Adrenal gland (tissue), 12 donors: ENCODE data around the gene PHETA1. TPM values are rescaled to one million over a fixed set of nuclear protein-coding genes. Genes with fewer than 3 reads are reported as not detected.

ENCODE experiments used
- DNase-seq, 7 donors: peaks; one replicate each; pipeline ENCODE4 v3.0.0-alpha.2; 2019 to 2020
- H3K27ac ChIP-seq, 5 donors: fragments of 200-600 bp; sonication (generic) in 4 of 5; 1 replicate in 3 of 5; 2 replicates in 2 of 5; pipeline versions ENCODE4 v1.5.1 to v1.8.0; 2016 to 2020; ENCODE audit warnings: mild to moderate bottlenecking in 1 of 5
- H3K27me3 ChIP-seq: fragments of 200-600 bp; 2 replicates; pipeline ENCODE4 v1.8.0; 2021
- H3K36me3 ChIP-seq, 2 donors: fragments of 200-600 bp; replicated peaks in 1 of 2; 1 replicate in 1 of 2; 2 replicates in 1 of 2; pipeline versions ENCODE4 v1.5.1 to v1.8.0; 2018 to 2022
- H3K4me1 ChIP-seq, 2 donors: fragments of 200-600 bp; replicated peaks in 1 of 2; 1 replicate in 1 of 2; 2 replicates in 1 of 2; pipeline versions ENCODE4 v1.5.1 to v1.8.0; 2018 to 2021
- H3K4me3 ChIP-seq, 4 donors: fragments of 200-600 bp; sonication (generic) in 3 of 4; one replicate each; pipeline ENCODE4 v1.5.1; 2016 to 2018
- H3K9me3 ChIP-seq, 3 donors: fragments of 200-600 bp; sonication (generic) in 1 of 3; replicated peaks in 1 of 3; 1 replicate in 2 of 3; 2 replicates in 1 of 3; pipeline versions ENCODE4 v1.5.1 to v1.8.0; 2016 to 2021
- POLR2A ChIP-seq, 2 donors: fragments of 450-650 bp; IDR thresholded peaks; one replicate each; pipeline ENCODE4 v1.6.1; 2017; ENCODE audit warnings: antibody characterized with exemption in 2 of 2, mild to moderate bottlenecking in 2 of 2, moderate library complexity in 1 of 2
- WGBS, 4 donors: extraction: QIAGEN DNeasy Blood & Tissue Kit in 2 of 4; methylation state at CpG; one replicate each; pipeline versions ENCODE4 v1.1.5 to v1.1.7; 2013 to 2017; 5-methylcytosine and 5-hydroxymethylcytosine counted together
- intact Hi-C, 2 donors: fragments of 100-400 bp; cut with DNase I; formaldehyde crosslinking; loops; one replicate each; pipeline versions ENCODE4 v1.14.1 to v1.15.0; 2022 to 2023
- polyA plus RNA-seq, 3 donors: library from polyadenylated mRNA; stranded (reverse); fragments of 200-250 nt in 2 of 3; fragments of 350-450 nt in 1 of 3; fragmentation: Illumina TruSeq in 1 of 3; extraction: RNeasy Lipid Tissue Mini Kit (QIAGEN cat#74804) in 1 of 3; gene quantifications; one replicate each; pipeline ENCODE4 v1.2.3, GENCODE V29; 2013 to 2014
- total RNA-seq, 9 donors: library from RNA; depleted of rRNA in 4 of 9; stranded (reverse); fragments of >200 nt in 4 of 9; fragments of 120-200 nt in 1 of 9; fragmentation: NEBNext Ultra II Directional in 1 of 9; extraction: Animal tissue kit (Norgen Biotek cat#: 25700) in 1 of 9; gene quantifications; one replicate each; pipeline versions ENCODE4 v1.1.0 to v1.2.4, GENCODE V29; 2013 to 2023
- TF ChIP-seq, protein P1 (sequence below), 6 experiments: fragments of 450-650 bp in 4 of 6; fragments of 200-600 bp in 2 of 6; sonication (generic) in 1 of 6; IDR thresholded peaks; 1 replicate in 5 of 6; 2 replicates in 1 of 6; pipeline versions ENCODE4 v1.5.1 to v1.8.0; 2016 to 2021; ENCODE audit warnings: antibody characterized with exemption in 6 of 6, mild to moderate bottlenecking in 2 of 6, moderate library complexity in 1 of 6
- donor health status: healthy with polysubstance abuse.
- donor health status: Bipolar disorder and iron deficiency.
- donor health status: DM: yes; HTN: yes; CAD: no.
- donor health status: DM: no; HTN: no; CAD: no.
- donor health status: DM: no; HTN: no; CAD: no.
- donor health status: DM: yes; HTN: yes; CAD: no.

PHETA1 gene
- total and polyA plus RNA-seq, 12 donors: 3.6 to 37.4 (median 20.1) TPM

DNA sequence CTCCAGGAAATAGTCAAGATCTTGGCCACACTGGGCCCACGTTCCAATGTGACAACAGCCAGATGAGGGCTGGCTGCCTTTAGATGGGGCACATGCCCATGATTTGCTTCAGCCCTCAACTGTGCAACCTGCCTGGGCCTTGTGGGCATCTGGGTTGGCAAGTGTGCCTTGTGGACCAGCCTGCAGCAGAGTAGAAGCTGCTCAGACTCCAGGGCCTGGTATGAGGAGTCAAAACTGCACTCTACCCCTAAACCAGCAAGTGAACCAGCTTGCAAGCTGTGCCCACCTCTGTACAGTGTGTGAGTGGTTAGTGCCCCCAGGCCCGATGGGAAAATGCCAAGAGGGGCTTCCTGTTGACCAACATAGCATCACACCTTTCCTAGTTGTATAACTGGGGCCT, 17.9 kb downstream of the PHETA1 start:
- Histone ChIP-seq H3K36me3 (no peaks in the 10 kb centered on the region), H3K27me3 (no peaks in the 10 kb centered on the region), H3K27ac (no peak overlapping the region), H3K4me1 (peaks cover 11 to 14% of the 10 kb centered on the region in 2 donors), H3K9me3 (no peaks in the 10 kb centered on the region), H3K4me3 (no peak overlapping the region)
- 84 to 97% (median 90%) methylated on average over 2 of the region's 2 CpGs for WGBS, 4 donors
- TF ChIP-seq, protein P1, sequence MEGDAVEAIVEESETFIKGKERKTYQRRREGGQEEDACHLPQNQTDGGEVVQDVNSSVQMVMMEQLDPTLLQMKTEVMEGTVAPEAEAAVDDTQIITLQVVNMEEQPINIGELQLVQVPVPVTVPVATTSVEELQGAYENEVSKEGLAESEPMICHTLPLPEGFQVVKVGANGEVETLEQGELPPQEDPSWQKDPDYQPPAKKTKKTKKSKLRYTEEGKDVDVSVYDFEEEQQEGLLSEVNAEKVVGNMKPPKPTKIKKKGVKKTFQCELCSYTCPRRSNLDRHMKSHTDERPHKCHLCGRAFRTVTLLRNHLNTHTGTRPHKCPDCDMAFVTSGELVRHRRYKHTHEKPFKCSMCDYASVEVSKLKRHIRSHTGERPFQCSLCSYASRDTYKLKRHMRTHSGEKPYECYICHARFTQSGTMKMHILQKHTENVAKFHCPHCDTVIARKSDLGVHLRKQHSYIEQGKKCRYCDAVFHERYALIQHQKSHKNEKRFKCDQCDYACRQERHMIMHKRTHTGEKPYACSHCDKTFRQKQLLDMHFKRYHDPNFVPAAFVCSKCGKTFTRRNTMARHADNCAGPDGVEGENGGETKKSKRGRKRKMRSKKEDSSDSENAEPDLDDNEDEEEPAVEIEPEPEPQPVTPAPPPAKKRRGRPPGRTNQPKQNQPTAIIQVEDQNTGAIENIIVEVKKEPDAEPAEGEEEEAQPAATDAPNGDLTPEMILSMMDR (IDR thresholded peaks at IDR 0.05): no peak
- TF ChIP-seq POLR2A (IDR thresholded peaks at IDR 0.05): no peak
- intact Hi-C loops: no loop called here
- no peak for DNase-seq

- TF ChIP-seq, protein P1 (IDR thresholded peaks at IDR 0.05): no peak
- no peak for TF ChIP-seq POLR2A (IDR thresholded peaks at IDR 0.05)
- H3K27ac ChIP-seq: no peak overlapping the region
- WGBS, 4 donors: 89 to 94% (median 92%) methylated on average over 17 of the region's 17 CpGs
Observed at GRCh38 chr12:111349748-111350520, 19.0 kb downstream of the PHETA1 start.

DNA sequence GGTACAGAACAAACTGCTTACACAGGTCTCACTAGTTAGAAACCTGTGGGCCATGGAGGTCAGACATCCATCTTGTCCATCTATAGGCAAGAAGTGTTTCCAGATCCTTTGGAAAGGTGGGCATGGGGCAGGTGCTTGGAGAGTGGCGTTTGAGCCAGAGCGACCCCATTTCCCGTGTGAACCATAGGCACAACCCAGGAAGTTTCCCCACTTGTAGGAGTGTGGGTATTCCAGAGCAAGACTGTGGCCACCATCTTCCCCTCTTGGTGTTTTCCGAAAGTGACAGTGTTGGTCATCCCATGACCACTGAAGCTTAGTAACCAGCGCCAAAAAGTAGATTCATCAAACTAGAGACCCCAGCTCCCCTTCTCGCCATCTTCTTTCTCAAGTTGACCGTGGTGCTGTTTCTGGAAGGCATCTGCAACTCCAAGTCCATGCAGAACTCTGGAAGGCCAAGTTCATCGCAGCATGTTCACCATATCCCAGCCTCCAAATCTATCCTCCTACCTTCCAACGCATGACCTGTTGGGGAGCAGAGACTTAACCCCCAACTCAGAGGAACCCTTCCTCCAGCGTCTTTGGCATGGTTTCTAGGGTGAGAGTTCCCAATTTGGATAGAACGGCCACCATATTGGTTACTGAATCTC, 19.7 kb downstream of the PHETA1 start:
- DNase-seq: no peak
- H3K4me1 ChIP-seq: peaks cover 11 to 14% of the 10 kb centered on the region in 2 donors
- no peak overlapping the region for H3K4me3 ChIP-seq
- no peak for TF ChIP-seq POLR2A (IDR thresholded peaks at IDR 0.05)
- TF ChIP-seq, protein P1 (IDR thresholded peaks at IDR 0.05): no peak
- H3K27me3 ChIP-seq: no peaks in the 10 kb centered on the region
- no peak overlapping the region for H3K27ac ChIP-seq
- no peaks in the 10 kb centered on the region for H3K36me3 ChIP-seq
- no peaks in the 10 kb centered on the region for H3K9me3 ChIP-seq
- intact Hi-C loops: no loop called here
- WGBS, 4 donors: 87 to 94% (median 91%) methylated on average over 11 of the region's 11 CpGs

More at GRCh38 chr12:111349748-111350520, 19.0 kb downstream of the PHETA1 start:
- Histone ChIP-seq H3K9me3 (no peaks in the 10 kb centered on the region), H3K27me3 (no peaks in the 10 kb centered on the region), H3K4me1 (peaks cover 11 to 14% of the 10 kb centered on the region in 2 donors), H3K4me3 (no peak overlapping the region), H3K36me3 (no peaks in the 10 kb centered on the region)
- intact Hi-C loops: no loop called here
- DNase-seq: no peak

DNA sequence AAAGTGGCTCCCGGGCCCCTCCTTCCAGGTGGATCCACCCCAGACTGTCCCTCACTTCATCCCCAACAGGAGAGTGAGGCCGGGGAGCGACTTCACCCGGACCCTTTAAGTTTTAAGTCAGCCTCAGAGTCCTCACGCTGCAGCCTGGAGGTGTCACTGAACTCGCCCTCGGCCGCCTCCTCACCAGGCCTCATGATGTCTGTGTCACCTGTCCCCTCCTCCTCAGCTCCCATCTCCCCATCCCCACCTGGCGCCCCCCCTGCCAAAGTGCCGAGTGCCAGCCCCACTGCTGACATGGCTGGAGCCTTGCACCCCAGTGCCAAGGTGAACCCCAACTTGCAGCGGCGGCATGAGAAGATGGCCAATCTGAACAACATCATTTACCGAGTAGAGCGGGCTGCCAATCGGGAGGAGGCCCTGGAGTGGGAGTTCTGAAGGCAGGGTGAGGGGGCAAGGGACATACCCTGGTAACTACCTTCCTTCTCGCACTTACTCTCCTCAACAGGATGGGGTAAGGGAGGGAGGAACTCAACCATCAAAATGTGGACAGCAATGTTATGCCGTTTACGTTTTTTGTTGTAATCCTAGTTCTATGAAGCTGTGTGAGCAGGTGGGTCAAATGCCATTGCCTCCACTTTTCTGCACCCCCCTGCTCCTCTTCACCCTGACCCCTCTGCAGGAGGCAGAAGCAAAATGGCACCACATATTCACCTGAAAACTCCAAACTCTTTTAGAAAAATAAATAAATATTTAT, 20.8 kb downstream of the PHETA1 start:
- peaks cover 11% of the 10 kb centered on the region in 2 donors for H3K4me1 ChIP-seq
- WGBS, 4 donors: 94 to 96% (median 95%) methylated on average over 11 to 18 of the region's 18 CpGs
- H3K27ac ChIP-seq: no peak overlapping the region
- no peaks in the 10 kb centered on the region for H3K36me3 ChIP-seq
- no peaks in the 10 kb centered on the region for H3K9me3 ChIP-seq
- TF ChIP-seq, protein P1 (IDR thresholded peaks at IDR 0.05): no peak
- TF ChIP-seq POLR2A (IDR thresholded peaks at IDR 0.05): no peak
- no peak overlapping the region for H3K4me3 ChIP-seq
- intact Hi-C loops: no loop called here
- no peaks in the 10 kb centered on the region for H3K27me3 ChIP-seq
- no peak for DNase-seq
